Osteoblast (primary cell): Measurements from ENCODE around the gene SAPCD1. TPM values are rescaled to one million over a fixed set of nuclear protein-coding genes. Genes with fewer than 3 reads are reported as not detected.

Experiments used
- DNase-seq: peaks from one replicate; pipeline ENCODE4 v3.0.0; 2011; ENCODE audit warnings: low spot score, mixed read lengths; ENCODE audit not compliant: insufficient read length; ENCODE audit errors: missing footprints
- H2AFZ ChIP-seq: 2 replicates; pipeline ENCODE4 v1.6.0; 2011; ENCODE audit warnings: mild to moderate bottlenecking, low read length
- H3K27ac ChIP-seq: 2 replicates; pipeline ENCODE4 v1.5.1; 2011; ENCODE audit warnings: mild to moderate bottlenecking, low read depth, low read length, moderate library complexity
- H3K27me3 ChIP-seq: 2 replicates; pipeline ENCODE4 v1.6.0; 2012; ENCODE audit warnings: mild to moderate bottlenecking, control low read depth, inconsistent platforms, low read length, moderate library complexity; ENCODE audit not compliant: insufficient read depth
- H3K36me3 ChIP-seq: 2 replicates; pipeline ENCODE4 v1.5.1; 2011; ENCODE audit warnings: mild to moderate bottlenecking, low read length, control low read depth, moderate library complexity; ENCODE audit not compliant: insufficient read depth
- H3K4me1 ChIP-seq: 2 replicates; pipeline ENCODE4 v1.5.1; 2011; ENCODE audit warnings: mild to moderate bottlenecking, low read length, control low read depth, moderate library complexity; ENCODE audit not compliant: insufficient read depth
- H3K4me2 ChIP-seq: 2 replicates; pipeline ENCODE4 v1.6.0; 2011; ENCODE audit warnings: mild to moderate bottlenecking, low read length; ENCODE audit not compliant: insufficient read depth
- H3K4me3 ChIP-seq: fragments of 200-600 bp; sonication (generic); 3 replicates; pipeline ENCODE4 v1.5.1; 2012; ENCODE audit warnings: mild to moderate bottlenecking, low read length, inconsistent platforms; ENCODE audit not compliant: insufficient read depth
- H3K79me2 ChIP-seq: 2 replicates; pipeline ENCODE4 v1.6.0; 2012; ENCODE audit warnings: mild to moderate bottlenecking, low read length, control low read depth, inconsistent platforms; ENCODE audit not compliant: insufficient read depth
- H3K9me3 ChIP-seq: 2 replicates; pipeline ENCODE4 v1.5.1; 2011; ENCODE audit warnings: low read depth, low read length, control low read depth
- H4K20me1 ChIP-seq: 2 replicates; pipeline ENCODE4 v1.6.0; 2012; ENCODE audit warnings: mild to moderate bottlenecking, low read length, control low read depth; ENCODE audit not compliant: insufficient read depth
- CTCF ChIP-seq: IDR thresholded peaks from 2 replicates; pipeline ENCODE4 v1.5.1; 2011; ENCODE audit warnings: mild to moderate bottlenecking, low read depth, low read length, moderate library complexity; ENCODE audit errors: extremely low read depth
- total RNA-seq: library from RNA; depleted of rRNA; stranded (reverse); fragments of >200 nt; gene quantifications from 2 replicates; pipeline ENCODE4 v1.2.3, GENCODE V29; 2012

The SAPCD1 gene
- total RNA-seq, 1 donor: 1.4 TPM

DNA sequence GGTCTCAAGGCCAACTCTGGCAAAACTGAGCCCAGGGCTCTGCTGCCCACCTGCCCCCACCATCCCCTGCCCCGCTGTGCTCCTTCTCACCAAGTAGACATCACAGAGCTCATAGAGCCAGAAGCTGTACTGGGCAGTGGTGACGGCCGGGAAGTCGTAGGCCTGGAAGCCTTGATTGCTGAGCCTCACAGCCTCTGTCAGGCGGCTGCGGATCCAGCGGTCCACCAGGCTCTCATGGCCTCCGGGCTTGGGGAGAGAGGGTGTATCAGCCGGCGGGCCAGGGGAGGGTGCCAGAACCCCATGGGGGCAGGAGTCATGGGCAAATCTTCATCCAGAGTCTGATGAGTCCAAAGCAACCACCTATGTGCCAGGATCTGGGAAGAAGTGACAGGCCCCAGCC lies 17.5 kb downstream of the SAPCD1 start:
- H3K4me2 ChIP-seq: no peak overlapping the region
- no peaks in the 10 kb centered on the region for H3K9me3 ChIP-seq
- peaks cover 3% of the 10 kb centered on the region for H4K20me1 ChIP-seq
- no peak overlapping the region for H3K27ac ChIP-seq
- H3K4me1 ChIP-seq: peaks cover 12% of the 10 kb centered on the region
- DNase-seq: peak; percentile 57
- no peak for TF ChIP-seq CTCF
- H3K27me3 ChIP-seq: no peaks in the 10 kb centered on the region
- no peak overlapping the region for H3K4me3 ChIP-seq
- H2AFZ ChIP-seq: no peak overlapping the region
- no peaks in the 10 kb centered on the region for H3K79me2 ChIP-seq
- H3K36me3 ChIP-seq: peaks cover 51% of the 10 kb centered on the region

DNA sequence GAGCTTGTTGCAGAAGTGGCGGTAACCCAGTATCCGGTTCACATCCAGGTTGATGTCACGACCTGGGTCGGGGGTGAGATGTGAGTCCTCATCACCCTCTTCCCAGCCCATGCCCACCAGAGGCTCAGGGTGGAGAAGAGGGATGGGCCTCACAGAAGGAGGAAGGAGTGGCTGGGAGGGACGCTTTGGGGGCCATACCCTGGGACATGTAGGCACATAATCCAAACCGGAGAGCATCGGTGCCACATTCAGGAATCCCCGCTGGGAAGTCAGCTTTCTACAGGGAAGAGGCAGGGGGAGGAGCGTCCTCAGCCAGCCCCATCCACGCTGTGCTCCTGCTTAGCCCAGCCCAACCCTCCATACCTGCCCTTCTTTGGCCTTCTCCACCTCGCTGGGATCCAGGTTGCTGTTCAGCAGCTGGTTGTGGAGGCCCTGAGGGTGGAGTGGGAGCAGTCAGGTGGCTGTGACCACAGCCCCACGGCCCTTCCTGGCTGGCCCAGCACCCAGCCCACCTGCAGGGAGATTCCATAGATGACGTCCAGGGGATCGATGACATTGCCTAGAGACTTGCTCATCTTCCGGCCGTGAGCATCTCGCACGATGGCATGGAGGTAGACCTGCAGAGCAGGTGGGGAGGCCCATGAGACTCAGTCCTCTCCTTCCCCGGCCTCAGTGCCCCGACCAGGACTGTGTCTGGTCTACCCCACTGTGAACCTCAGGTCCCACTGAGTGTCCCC lies 18.2 kb downstream of the SAPCD1 start:
- peak; percentile 55 for DNase-seq
- no peaks in the 10 kb centered on the region for H3K9me3 ChIP-seq
- no peak overlapping the region for H3K27ac ChIP-seq
- no peak overlapping the region for H2AFZ ChIP-seq
- H3K4me2 ChIP-seq: no peak overlapping the region
- TF ChIP-seq CTCF: no peak
- peaks cover 3% of the 10 kb centered on the region for H4K20me1 ChIP-seq
- peaks cover 12% of the 10 kb centered on the region for H3K4me1 ChIP-seq
- no peak overlapping the region for H3K4me3 ChIP-seq
- H3K27me3 ChIP-seq: no peaks in the 10 kb centered on the region
- H3K36me3 ChIP-seq: peaks cover 59% of the 10 kb centered on the region
- H3K79me2 ChIP-seq: no peaks in the 10 kb centered on the region

DNA sequence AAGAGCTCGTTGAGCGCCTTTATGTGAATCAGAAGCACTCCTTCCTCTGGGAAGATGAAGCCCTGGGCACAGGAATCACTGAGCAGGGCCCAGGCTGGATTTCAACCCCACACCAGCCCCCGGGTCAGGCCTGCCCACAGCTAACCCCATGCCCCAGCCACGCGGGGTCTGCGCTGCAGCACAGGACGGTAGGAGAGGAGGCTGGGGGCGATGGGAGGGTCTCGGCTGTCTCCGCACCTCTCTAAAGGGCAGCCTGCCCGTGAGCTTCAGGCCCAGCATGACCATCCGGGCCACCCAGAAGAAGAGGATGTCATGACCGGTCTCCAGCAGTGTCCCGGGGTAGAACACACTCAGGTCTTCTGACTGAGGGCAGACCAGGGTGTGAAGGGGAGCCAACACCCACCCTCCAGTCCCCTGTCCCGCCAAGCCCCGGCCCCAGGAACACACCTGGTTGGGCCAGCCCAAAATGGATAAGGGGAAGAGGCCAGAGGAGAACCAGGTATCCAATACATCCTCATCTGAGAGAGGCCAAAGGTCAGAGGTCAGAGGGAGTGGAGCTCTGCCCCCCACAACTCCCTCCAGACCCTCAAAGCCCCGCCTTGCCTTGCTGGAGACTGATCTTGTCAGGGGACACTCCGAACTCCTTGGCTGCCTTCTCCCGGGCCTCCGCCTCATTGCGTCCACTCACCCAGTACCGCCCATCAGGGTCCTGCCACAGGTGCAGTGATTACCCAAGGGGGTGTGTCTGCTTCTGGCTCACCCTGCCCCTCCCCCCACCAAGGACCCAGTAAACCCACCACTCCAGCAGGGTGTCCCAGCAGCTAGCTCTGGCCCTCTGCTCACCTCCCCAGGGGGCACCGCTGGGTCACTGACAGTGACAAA lies 19.0 kb downstream of the SAPCD1 start:
- H3K4me2 ChIP-seq: no peak overlapping the region
- peaks cover 3% of the 10 kb centered on the region for H4K20me1 ChIP-seq
- no peak overlapping the region for H3K4me3 ChIP-seq
- no peaks in the 10 kb centered on the region for H3K9me3 ChIP-seq
- TF ChIP-seq CTCF: no peak
- H3K36me3 ChIP-seq: peaks cover 60% of the 10 kb centered on the region
- H3K27ac ChIP-seq: no peak overlapping the region
- DNase-seq: peak; percentile 63
- no peak overlapping the region for H2AFZ ChIP-seq
- peaks cover 12% of the 10 kb centered on the region for H3K4me1 ChIP-seq
- no peaks in the 10 kb centered on the region for H3K27me3 ChIP-seq
- no peaks in the 10 kb centered on the region for H3K79me2 ChIP-seq
